HL-60 (cell line): ENCODE data around the gene MACROD2.

Experiments
- DNase-seq, 2 experiments: peaks; one replicate each; pipeline ENCODE4 v3.0.0-alpha.2; 2010 to 2020; ENCODE audit warnings: low read depth in 1 of 2, low spot score in 1 of 2
- H3K27ac ChIP-seq: fragments of 250-450 bp; sonication (Bioruptor Pico); replicated peaks from 2 replicates; pipeline ENCODE4 v1.5.1; 2020; ENCODE audit warnings: mild to moderate bottlenecking, moderate library complexity
- H3K27me3 ChIP-seq: fragments of 250-450 bp; sonication (Bioruptor Pico); 2 replicates; pipeline ENCODE4 v1.5.1; 2021; ENCODE audit warnings: mild to moderate bottlenecking, moderate library complexity; ENCODE audit not compliant: insufficient read depth, poor library complexity, severe bottlenecking
- H3K4me3 ChIP-seq: replicated peaks from 2 replicates; pipeline ENCODE4 v1.5.1; 2011; ENCODE audit warnings: mild to moderate bottlenecking, control low read depth, low read length; ENCODE audit not compliant: insufficient read depth
- GABPA ChIP-seq: IDR thresholded peaks from 2 replicates; pipeline ENCODE4 v1.6.1; 2012; ENCODE audit warnings: low read depth
- POLR2AphosphoS5 ChIP-seq: IDR thresholded peaks from 2 replicates; pipeline ENCODE4 v1.6.1; 2012; ENCODE audit warnings: low read depth
- SPI1 ChIP-seq: IDR thresholded peaks from 2 replicates; pipeline ENCODE4 v1.6.1; 2012; ENCODE audit warnings: low read depth, mild to moderate bottlenecking, borderline replicate concordance
- TF ChIP-seq, protein P1 (sequence below): IDR thresholded peaks from one replicate; pipeline ENCODE4 v1.5.1; 2011; ENCODE audit warnings: low read length, control low read depth, inconsistent platforms; ENCODE audit not compliant: insufficient read depth
- TF ChIP-seq, protein P2 (sequence below): IDR thresholded peaks from 2 replicates; pipeline ENCODE4 v1.6.1; 2012; ENCODE audit warnings: low read depth; ENCODE audit not compliant: insufficient replicate concordance

Gene MACROD2

DNA sequence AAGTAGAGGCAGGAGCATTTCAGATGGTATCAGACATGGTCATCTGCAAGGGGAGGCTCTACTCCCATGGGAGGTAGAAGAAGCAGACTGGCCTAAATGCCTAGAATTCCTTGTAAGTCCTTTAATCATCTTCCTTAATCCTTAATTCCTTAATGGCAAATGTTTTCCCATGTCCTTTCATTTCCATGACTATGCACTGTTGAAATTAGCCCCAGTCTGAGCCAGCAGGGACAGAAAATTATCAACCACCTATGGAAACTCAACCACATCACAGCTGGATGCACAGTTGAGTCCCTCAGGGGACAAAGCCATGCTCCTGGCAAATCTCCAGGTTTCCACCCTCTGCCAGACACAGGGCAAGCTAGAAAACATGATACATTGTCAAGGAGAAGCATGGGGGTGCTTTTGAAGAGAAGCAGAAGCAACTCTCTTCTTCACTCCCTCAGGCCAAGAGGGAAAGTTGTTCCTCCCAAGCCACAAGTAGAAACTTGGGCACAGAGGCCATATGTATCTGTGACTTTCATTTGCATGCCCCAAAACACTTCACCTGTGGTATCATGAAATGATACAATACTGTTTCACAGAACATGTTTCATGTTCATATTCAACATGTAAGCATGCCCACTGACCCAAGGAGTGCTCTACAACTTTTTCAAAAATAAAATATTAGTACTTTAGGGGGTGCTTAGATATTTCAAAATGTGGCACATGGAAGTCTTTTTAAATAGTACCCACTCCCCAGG is 1894.4 kb downstream of the MACROD2 start:
- no peak for DNase-seq
- no peak overlapping the region for H3K27ac ChIP-seq
- H3K27me3 ChIP-seq, result no peaks in the 10 kb centered on the region
- TF ChIP-seq SPI1, result no peak
- no peak for TF ChIP-seq GABPA
- TF ChIP-seq, protein P1, sequence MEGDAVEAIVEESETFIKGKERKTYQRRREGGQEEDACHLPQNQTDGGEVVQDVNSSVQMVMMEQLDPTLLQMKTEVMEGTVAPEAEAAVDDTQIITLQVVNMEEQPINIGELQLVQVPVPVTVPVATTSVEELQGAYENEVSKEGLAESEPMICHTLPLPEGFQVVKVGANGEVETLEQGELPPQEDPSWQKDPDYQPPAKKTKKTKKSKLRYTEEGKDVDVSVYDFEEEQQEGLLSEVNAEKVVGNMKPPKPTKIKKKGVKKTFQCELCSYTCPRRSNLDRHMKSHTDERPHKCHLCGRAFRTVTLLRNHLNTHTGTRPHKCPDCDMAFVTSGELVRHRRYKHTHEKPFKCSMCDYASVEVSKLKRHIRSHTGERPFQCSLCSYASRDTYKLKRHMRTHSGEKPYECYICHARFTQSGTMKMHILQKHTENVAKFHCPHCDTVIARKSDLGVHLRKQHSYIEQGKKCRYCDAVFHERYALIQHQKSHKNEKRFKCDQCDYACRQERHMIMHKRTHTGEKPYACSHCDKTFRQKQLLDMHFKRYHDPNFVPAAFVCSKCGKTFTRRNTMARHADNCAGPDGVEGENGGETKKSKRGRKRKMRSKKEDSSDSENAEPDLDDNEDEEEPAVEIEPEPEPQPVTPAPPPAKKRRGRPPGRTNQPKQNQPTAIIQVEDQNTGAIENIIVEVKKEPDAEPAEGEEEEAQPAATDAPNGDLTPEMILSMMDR, result no peak
- TF ChIP-seq, protein P2, sequence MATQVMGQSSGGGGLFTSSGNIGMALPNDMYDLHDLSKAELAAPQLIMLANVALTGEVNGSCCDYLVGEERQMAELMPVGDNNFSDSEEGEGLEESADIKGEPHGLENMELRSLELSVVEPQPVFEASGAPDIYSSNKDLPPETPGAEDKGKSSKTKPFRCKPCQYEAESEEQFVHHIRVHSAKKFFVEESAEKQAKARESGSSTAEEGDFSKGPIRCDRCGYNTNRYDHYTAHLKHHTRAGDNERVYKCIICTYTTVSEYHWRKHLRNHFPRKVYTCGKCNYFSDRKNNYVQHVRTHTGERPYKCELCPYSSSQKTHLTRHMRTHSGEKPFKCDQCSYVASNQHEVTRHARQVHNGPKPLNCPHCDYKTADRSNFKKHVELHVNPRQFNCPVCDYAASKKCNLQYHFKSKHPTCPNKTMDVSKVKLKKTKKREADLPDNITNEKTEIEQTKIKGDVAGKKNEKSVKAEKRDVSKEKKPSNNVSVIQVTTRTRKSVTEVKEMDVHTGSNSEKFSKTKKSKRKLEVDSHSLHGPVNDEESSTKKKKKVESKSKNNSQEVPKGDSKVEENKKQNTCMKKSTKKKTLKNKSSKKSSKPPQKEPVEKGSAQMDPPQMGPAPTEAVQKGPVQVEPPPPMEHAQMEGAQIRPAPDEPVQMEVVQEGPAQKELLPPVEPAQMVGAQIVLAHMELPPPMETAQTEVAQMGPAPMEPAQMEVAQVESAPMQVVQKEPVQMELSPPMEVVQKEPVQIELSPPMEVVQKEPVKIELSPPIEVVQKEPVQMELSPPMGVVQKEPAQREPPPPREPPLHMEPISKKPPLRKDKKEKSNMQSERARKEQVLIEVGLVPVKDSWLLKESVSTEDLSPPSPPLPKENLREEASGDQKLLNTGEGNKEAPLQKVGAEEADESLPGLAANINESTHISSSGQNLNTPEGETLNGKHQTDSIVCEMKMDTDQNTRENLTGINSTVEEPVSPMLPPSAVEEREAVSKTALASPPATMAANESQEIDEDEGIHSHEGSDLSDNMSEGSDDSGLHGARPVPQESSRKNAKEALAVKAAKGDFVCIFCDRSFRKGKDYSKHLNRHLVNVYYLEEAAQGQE, result no peak
- no peak for TF ChIP-seq POLR2AphosphoS5
- no peak overlapping the region for H3K4me3 ChIP-seq

DNA sequence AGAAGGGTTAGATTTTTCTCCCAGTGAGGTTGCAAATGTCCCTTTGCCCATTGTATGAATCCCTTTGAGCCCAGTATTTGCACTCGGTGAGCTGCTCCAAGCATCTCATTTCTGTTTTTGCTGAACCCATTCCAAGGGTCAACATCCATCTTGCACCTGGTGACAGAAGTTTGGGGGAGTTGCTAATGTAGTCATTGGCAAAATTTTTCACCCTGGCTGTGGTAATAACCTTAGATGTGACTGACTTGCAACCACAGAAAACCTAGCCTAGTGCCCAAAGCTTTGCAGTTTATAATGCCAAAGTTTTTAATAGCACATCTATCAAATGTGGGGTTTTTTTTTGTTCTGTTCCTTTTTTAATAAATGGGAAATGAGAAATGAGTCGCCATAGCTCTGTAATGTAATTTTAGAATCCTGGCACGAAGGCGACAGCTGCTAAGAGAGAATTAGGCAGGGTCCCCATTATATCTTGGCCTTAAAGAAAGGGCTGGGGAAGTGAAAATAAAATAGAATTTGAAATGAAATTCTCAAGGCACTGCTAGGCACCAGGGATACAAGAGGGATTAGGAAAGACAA is 1895.2 kb downstream of the MACROD2 start:
- no peak for DNase-seq
- TF ChIP-seq POLR2AphosphoS5 (no peak), SPI1 (no peak), GABPA (no peak)
- TF ChIP-seq, protein P1, result no peak
- TF ChIP-seq, protein P2, result no peak
- H3K27me3 ChIP-seq, result no peaks in the 10 kb centered on the region
- no peak overlapping the region for H3K4me3 ChIP-seq
- no peak overlapping the region for H3K27ac ChIP-seq

DNA sequence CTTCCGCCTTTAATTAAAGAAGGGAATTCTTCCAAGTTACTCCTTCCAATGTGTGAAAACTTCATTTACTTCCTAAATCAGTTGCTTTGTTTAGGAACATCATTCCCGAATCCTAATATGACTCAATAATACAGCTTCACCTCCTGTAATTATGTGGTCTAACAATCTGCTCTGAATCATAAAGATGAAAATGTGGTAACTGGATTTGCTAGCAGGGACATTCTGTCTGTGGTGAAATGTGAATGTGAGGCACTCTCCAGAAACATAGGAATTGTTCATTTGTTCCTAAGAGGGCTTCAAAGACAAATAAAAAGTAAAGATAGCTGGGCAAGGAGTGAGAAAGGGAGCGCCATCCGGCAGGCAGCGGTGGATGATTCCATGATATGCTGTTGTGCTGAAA is 1899.8 kb downstream of the MACROD2 start:
- H3K27me3 ChIP-seq, result no peaks in the 10 kb centered on the region
- no peak for DNase-seq
- H3K27ac ChIP-seq, result no peak overlapping the region
- H3K4me3 ChIP-seq, result no peak overlapping the region
- no peak for TF ChIP-seq POLR2AphosphoS5
- TF ChIP-seq, protein P2, result no peak
- TF ChIP-seq GABPA, result no peak
- TF ChIP-seq, protein P1, result no peak
- no peak for TF ChIP-seq SPI1
